Inflammatory macrophage treated with lipopolysaccharide for 1 hour (primary cell): ENCODE measurements around the gene FKRP.

Experiments
- DNase-seq, 2 donors: peaks; one replicate each; pipeline ENCODE4 v3.0.0-alpha.2; 2020 to 2022

The FKRP gene

DNA sequence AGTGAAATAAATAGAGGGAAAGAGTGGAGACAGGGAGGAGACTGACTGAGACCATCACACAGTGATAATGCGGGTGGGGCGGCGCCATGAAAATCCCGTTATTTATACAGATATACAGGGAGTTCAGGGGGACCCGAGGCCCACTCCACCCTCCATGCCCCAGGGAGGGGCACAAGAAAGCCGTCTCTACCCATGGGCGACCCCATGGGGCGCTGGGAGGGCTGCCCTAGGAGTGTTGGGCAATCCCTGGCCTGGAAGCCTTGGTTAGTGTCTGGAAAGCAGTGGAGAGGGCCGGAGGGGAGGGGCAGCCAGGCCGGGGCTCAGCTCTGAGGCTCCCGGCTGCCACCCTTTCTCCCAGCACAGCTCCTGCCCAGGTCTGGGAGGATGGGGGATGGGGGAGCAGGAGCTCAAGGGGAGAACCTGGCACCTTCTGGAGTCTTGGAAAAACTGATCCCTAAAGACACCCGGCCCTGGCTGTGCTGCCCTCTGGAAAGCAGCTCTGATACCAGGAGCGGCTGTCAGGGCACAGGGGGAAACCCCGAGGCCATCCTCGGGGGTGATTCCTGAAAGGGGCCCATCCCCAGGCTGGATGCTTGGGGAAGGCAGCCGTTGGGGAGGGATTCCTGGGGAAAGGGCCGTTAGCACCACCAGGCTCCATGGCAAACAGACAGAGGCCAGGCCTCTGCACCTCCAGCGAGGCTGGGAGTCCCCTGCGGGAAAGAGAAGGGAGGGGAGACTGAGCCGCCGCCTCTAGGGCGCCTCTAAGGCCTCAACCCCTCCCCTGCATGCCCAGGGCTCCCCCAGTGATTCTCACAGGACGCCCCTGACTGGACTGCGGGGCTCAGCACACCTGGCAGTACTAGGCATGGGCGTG lies 26.0 kb upstream of the FKRP start:
- DNase-seq = no peak

DNA sequence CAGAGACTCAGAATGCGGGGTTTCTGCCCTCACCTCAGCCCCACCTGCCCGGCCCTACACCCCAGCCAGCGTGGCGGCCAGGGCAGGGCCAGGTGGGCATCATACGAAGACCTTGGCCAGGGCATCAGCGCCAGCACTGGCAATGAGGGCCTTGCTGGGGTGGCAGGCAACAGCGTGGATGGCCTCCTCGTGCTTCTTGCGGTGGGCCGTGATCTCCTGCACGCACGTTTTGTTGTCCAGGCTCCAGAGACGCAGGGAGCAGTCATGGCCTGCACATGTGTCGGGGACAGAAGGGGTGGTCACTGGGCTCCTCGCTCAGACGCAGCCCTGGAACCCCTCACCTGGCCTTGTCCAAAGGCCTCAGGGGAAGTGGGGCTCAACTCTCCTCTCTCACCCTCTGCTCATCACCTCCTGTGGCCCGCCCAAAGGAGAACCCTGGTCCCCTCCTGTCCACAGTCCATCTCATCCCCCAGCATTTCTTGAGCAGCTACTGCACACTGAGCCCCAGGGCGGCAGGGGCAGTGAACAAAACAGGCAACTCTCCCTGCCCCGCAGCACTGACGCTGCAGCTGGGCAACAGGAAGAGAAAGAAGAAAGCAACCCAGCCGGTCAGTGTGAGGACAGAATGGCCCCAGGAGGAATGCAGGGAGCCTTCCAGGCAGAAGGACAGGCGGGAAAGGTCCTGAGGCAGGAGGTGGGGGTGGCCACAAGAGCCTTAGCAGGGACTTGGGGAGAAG lies 25.2 kb upstream of the FKRP start:
- no peak for DNase-seq

DNA sequence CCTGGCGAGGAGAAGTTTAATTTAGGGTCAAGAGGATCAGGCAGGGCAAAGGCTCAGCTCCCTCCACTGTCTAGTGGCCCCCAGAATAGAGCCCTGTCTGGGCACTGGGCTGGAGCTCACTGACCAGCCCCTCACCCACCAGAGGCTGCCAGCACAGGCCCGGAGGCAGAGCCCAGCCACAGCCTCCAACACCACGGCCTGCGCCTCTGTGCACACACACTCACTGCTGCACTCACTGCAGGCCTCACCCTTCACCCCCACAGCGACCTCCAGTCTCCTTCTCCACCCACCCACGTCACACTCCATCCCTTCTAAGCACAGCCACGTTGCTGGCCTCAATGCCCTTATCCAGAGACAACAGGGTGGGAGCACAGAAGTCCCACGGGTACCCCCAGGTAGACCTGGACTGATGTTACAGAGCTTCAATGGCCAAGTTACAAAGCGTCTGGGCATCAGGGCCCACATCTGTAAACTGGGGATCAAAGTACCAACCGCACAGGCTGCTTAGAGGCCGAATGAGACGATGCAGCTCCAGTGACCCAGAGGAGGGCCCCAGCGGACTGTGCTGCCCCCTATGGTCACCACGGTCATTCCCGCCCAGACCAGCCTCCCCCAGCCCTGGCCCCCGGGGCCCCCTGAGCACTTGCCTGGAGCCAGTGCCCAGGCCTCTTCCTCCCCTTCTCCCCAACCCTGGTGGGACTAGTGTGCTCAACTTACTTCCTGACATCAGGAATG lies 24.4 kb upstream of the FKRP start:
- no peak for DNase-seq

DNA sequence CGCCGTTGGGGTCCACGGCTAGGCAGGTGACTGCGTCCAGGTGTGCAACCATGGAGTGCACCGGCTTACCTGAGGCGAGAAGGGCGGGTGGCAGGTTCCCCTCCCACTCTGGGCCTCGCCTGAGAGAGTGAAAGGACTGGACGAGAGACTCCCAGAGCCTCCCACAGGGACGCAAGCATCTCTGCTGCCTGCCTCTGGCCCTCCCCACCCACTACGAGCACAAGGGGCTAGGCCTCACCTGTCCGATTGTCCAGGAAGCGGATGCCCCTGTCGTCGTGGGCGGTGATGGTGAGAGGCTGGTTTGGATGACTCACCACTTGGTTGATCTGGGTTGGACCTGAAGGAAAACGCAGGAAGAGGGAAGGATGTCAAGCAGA lies 23.9 kb upstream of the FKRP start:
- DNase-seq = no peak

DNA sequence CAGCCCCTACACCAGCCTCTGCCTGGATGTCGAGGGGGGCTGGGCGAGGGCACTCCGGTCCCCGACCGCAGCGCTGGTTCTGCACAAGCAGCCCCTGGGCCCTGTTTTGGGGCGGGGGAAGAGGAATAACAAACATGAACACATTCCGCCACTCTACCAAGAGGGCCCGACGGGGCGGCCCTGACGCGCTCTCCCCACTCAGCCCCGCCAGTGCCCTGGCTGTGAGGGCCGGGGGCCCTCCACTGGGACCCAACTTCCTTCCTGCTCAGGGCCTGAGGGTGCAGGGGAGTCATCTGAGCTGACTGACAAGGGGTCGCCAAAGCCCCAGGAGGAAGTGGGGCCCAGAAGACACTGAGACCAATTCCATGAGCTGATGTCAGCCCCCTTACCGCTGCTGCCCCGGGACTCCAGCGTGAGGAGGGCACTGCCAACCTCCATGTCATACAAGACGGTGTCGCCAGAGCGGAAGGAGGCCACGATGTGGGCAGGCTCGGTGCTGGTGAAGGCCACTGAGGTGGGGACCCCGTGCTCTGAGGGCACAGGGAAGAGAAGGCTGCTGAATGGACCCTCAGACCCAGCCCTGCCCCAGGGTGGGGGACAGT lies 23.3 kb upstream of the FKRP start:
- DNase-seq = no peak

DNA sequence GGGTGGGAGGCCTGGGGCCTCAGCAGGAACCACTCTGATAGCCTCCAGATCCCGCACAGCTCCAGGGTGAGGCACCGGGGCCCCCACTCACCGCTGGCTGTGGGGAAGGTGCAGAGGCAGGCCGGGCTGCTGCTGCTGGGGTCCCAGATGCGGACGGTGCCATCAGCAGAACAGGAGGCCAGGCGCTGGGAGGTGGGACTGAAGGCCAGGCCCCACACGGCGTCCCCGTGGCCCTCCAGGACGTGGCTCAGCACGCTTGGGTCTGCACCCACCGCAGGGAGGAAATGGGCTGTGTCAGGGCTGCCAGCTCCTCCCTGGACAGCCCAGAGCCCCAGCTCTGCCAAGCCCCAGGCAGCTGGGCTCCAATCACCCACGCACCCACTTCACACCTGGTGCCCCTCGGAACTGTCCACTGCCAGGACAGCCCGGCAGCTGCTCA lies 22.8 kb upstream of the FKRP start:
- no peak for DNase-seq

DNA sequence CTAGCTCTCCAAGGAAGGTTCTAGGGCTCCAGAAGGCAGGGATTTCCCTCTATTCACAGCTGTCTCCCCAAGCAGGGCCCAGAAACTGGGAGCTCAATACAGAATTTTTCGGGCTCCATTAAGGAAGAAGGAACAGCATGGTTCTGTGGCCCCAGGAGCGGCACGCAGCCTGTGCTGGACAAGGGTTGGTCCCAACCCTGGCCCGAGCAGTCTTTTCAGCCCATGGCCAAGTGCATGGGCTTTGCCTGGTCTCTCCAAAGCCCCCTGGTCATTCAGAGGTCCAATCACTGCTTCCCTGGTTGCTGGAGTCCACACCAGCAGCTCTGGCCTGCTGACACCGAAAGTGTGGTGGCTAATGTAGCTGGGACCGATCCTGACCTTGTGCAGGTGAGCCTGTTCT lies 22.4 kb upstream of the FKRP start:
- DNase-seq = no peak

DNA sequence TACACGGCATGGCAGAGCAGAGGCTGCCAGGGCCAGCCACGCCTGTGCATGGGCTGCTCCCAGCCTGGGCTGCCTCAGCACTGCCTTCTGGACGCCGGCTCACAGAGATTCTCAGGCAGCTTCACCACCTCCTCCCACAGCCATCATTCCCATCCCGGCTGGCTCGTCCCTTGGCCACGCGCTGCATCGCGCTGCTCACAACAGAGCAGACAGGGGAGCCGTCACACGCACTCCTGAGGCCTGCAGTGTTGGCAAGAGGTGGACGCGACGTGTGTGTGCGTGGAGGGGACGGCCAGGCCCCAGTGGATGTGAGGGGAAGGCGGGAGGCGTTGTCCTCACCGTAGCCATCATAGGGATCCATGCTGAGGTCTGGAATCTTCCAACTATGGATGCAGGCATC lies 21.4 kb upstream of the FKRP start:
- DNase-seq = no peak

DNA sequence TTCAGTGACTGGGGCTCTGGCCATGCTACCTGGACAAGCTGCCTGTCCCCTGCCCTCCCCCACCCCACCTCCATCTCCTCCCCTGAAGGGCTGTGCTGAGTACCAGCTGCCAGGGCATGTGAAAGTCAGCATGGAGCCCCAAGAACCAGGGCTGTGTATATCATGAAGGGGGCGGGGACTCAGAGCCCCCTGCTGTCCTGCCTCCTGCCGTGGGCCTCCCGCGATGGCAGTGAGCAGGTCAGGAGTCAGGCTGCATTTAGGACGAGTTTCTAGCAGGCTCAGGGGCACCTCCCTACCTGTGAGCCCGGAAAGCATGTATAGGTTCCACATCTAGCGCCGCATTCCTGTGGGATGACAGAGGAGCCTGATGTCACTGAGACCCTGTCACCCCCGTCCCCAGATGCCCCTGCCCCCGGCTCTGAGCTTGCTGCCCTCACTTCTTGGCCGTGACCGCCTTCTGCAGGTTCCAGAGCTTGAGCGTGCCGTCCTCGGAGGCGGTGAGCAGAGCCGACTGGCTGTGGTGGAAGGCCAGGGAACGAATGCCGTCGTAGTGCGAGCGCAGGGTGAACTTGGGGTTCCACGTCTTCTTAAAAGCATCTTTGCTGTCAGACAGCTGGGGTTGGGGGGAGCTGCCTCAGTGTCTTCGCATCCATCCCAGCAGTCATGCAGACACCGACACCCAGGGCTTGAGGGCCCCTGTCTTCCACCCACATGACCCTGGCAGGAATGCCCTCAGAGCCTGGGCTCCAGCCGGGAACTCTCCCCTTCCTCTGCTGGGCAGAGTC lies 20.6 kb upstream of the FKRP start:
- no peak for DNase-seq

DNA sequence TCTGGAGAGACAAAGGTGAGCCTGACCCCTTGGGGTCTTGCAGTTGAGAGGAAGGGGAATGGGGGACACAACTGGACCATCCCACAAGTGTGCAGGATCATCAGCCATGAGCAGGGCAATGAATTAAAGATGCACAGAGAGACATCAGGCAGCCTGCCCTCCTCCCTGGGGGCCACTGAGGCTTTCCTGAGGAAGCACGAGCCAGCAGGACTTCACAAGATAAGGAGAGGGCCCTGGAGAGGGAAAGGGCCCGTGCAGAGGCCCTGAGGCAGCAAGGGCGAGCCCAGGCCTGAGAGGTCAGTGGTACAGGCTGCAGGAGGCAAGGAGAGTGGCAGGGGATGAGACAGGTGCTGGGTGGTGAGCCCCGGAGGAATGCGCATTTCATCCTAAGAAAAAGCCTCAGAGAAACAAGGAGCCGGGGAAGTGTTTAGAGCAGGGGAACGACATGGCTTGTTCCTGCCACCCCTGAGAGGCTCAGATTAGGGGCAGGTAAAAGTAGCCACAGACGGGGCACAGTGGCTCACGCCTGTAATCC lies 19.9 kb upstream of the FKRP start:
- DNase-seq = no peak

DNA sequence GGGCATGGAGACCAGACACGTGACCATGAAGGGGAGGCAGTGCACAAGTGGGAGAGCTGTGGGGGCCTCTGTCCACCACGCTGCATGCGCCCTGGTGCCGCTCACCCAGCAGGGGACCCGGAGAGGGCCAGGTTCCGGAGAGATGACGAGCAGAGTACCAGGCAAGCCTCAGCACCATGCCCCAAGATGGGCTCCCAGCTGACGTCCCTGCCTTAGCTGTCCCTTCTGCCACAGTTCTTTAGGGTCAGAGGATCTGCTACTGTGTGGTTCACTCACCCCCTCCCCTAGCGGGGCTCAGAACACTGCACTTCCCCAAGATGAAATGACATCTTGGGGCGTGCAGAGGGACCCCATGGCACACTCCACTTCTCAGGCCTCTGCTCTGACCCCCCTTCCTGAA lies 19.3 kb upstream of the FKRP start:
- DNase-seq = no peak

DNA sequence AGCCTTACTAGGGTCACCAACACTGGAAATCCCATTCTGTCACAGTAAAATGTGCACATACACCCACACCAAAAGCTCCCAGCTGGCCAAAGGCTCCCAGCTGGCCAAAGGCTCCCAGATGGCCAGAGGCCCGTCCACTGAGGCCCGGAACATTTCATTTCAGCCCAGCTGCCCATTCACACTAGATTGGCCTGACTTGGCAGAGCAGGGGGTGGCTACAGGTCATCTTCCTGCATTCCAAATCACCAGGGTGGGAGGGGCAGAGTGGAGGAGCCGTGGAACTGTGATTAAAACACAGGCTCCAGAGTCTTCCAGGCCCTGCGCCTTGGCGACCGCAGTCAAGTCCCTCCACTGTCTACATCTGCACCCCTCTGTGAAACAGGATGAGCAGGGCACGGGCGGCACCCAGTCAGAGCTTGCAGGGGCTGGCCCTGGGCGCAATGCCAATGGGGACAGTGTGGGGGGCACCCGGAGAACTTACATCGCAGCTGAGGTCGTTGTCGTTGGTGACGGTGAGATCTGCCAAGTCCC lies 18.8 kb upstream of the FKRP start:
- DNase-seq = peak; percentile 26 to 49

DNA sequence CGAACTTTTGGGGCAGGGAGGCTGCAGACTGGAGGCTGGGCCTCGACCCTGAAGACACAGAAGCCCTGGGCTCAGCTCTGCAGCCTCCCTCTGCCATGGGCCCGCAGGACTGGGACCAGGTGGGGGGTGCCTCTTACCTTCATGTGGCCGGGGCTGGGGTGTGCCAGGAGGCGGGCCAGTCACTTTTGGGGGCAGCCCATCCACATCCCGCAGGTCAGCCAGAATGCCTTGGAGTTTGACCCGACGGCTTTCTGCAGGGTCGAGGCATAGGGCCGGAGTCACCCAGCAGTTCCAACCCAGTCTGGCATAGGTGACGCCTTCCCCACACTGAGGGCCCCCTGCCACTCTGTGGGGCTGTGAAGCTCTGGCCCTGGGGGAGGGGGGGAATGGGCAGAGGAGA lies 18.1 kb upstream of the FKRP start:
- DNase-seq = no peak

DNA sequence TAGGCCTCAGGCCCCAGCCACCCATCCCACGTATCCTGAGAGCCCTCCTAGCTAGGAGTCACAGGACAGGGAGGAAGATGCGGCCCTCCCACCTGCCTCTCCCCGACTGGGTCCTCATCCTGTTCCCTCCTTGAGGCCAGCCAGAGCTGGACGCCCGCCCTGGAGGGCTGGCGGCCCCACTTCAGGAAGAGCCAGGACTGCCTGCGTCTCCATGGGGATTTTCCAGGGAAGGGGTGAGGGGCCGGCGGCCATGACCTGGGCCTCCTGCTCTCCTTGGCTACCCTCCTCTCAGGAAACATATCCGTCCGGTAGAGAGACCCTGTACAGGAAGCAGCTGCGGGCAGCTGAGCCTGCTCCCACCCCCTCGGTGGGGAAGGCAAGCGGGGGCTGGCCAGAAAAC lies 17.6 kb upstream of the FKRP start:
- DNase-seq = no peak

DNA sequence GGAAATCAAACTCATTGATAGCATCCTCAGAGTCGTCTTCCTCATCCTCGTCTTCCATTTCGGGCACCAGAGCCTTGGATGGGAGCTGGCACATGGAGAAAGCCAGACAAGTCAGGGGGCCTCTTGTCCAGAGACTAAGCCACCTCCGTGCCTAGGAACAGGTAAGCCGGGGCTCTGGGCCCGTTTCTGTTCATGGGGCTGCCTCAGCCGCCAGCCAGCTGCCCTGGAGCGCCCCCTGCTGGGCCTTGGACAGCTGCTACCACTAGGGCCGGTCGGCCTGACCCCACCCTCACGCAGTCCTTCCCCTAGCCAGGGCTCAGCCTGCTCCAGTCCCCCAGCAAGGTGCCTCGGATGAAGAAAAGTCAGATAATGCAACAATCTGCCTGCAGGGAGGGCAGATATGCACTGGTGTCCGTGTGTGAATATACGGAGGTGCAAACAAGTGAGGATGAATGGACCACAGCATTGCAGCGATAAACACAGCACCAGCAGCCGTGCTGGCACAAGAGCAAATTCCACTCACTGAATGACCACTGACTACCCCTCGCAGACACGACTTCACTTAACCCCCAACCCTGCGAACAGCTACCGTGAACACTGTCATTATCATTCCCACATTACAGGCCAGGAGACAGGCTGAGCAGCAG lies 17.0 kb upstream of the FKRP start:
- peak; percentile 47 to 82 for DNase-seq

DNA sequence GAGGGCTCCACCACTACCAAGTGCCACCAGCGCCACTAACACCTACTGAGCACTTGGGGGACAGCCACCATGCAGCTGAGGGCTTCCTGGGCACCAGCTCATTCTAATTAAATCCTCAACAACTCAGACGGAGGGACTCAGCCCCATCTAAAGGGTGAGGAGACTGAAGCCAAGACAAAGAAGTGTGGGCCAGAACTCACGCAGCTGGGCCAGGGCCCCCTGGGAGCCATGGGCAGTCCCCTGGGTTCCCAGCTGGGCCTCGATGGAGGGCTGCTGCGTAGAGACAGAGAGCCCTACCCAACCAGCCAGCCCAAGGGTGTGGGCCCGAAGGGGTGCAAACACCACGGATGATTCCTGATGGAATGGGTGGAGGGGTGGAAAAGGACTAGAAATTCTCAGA lies 16.2 kb upstream of the FKRP start:
- DNase-seq = no peak

DNA sequence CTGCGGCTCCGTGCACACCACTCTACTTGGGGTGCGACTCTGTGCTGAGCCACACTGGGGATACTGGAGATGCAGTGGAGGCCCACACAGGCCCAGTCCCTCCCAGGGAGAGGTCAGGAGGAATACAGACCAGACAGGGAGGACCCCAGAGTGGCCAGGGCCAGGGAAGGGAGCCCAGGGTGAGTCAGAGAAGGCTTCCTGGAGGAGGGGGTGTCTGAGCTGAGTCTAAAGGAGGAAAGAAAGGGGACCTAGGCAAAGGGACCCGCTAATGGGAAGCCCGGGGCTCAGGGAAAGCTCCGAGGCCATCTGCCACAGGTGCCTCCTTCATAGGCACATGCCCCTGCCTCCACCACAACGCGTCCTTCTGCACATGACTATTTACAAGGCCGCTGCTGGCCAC lies 15.7 kb upstream of the FKRP start:
- DNase-seq = no peak

DNA sequence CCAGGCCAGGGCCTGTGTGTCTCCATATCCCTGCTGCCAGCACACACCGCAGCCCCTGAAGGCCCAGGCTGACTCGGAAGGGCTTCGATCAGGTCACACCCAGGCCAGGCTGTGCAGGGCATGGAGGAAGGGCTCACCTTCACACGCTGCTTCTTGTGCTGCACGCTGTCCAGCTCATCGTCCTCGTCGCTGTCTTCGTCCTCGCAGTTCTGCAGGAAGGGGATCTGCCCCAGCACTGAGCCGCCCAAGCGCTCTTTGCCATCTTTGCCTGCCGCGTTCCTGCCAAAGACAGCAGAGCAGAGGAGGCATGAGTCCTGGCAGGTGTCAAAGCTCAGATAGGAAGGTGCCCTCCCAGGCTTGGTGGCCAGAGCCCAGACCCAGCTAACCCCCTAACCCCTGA lies 15.3 kb upstream of the FKRP start:
- no peak for DNase-seq

DNA sequence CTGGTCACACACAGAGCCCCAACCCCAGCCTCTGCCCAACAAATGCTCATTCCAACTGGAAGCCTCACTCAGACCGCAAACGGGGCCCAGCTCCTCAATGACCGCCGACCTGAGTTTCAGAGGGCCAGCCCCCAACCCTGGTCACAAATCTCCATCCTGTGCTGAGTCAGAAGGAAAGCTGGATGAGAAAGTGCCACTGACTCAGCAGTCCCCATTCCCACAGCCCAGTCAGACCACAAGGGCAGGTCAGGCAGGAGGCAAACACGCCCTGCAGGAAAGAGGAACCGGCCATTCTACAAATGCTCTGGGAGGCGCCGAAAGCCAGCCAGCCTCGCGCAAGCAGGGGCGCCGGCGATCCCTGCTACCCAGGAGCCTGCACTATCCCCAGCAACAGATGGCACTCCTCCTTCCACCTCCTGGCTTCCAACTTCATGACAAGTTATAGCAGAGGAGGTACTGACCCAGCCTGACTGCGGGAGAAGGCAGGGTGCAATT lies 14.8 kb upstream of the FKRP start:
- DNase-seq = peak; percentile 79 to 88

DNA sequence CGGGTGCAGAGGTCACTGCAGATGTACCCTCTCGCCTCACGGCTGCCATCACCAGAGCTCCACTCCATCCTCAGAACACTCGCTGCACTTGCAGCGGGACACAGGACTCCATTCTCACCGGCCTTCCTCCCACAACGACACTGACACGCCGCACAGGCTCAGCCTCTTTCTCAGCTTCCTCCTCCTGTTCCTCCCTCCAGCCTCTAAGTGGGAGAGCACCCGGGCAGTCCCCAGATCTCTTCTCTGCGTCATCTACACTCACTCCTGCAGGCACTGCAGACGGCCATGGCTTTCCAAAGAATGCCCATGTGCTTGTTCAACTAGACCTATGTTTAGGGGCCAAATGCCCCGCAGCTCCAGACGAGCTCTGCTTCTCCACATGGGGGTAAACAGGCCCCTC lies 14.3 kb upstream of the FKRP start:
- peak; percentile 83 to 89 for DNase-seq
